NCI-H748 (cell line): ENCODE results near the gene C6orf136.

Experiments
- DNase-seq: peaks from one replicate; lab custom pipeline; 2025; ENCODE audit not compliant: unreplicated experiment; lab: John Stamatoyannopoulos, UW

C6orf136 gene

DNA sequence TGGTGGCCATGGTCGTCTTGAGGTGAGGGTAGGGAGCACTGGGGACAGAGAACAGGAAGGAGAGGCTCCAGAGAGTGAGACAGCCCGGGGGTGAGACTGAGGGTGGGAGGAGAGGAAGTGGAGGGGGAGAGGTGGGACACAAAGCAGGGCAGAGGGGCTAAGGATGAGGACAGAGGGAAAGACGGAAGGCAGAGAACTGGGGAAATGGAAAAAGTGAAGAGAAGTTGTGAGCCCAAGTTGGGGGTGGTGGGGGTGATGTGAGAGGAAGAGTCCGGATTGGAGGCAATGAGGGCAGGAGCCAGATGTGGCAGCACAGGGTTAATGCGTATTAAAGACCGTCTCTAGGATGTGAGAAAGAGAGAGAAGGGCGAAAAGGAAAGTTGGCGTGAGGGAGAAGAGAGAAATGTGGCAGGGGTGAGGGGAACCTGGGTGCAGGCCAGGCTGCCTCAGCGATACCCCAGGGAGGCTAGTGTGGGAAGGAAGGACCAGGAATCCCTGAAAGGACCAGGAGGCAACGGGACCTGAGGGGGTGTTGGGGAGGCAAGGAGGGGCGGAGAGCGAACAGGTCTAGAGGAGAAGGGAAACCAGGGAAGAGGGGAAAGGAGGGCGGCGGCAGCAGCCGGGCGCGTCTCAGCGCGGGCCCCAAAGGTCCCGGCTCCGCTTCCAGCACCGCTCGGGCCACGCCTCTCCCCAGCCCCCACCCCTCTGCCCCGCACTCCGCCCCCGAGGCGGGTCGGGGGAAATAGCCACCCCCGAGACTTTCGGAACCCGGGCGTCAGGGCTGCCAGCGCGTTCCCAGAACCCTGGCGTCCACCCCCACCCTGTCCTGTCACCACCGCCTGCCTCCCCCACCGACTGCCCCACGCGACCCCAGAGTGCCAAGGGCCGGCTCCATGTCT lies 39.3 kb downstream of the C6orf136 start, which contains the start of gene PPP1R18:
TSS of gene PPP1R18 (minus strand) at position 637 of the 899 bp plus-strand sequence. CDS start at position 10, 627 bp downstream.
- peak; percentile 80 for DNase-seq

DNA sequence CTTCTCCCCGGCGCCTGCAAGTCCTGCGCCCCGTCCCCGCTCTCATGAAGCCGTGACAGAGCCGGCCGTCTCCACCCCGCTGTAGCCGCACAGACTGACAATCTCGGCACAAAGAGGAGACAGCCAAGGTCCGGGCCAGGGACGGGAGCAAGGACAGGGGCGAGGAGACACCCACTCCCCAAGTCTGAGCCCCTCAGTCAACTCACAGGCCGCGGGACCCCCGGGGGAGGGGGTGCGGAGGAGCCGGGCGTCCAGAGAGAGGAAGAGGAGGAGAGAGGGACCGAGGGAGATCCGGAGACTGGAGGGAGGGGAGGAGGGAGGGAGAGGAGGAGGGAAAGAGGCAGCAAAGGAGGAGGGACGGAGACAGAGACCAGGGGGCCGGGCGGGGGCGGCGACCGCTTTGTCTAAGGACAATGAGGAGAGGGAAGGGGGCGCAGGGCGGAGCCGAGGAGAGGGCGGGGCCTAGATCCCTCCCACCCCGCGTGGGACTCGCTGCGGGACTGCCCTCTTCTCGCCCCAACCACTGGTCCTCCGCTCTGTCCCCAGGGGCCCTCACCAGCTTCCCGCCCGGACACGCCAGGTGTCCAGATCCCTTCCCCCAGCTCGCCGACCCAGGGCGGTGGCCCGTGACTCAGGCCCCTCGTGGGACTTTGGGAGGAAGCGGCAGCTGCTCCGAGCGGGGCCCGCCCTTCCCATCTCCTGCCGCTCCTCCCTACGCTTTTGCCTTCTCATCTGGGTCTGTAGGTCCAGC lies 40.1 kb downstream of the C6orf136 start:
- peak; percentile 92 for DNase-seq

DNA sequence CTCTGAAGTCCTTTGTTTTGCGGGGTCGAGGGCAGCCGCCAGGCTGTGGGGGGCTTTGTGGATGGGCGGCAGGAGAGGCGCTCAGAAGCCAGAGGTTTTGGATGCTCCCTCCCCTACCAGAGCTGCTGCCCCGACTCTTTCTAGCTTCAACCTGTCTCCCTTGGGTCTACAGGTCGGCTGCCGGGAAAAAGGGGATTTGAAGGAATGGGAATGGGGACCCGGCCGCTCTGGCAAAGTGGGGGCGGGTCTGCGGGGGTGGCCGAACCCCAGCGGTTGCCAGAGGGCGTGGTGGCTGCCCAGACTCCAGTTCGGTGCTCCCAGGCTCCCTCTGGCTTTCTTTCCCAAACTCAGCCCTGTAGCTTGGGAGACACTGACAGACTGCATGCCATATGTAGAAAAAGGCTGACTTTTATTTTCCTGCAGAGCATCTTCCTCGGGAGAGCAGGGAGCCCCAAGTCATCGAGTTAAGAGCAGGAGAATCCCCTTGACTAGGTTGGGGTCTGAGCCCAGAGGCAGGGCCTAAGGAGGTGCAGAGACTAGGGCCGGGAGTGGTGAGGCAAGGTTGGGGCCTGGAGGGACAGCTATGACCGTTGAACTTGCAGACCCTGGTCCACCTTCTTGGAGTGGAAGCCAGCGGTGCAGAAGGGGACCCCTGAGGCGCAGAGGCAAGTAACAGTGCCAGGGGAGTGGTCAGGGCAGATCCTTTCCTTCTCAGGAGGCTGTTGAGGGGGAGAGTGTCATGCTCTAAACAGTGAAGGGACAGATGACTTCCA lies 40.9 kb downstream of the C6orf136 start:
- DNase-seq, result peak; percentile 56

DNA sequence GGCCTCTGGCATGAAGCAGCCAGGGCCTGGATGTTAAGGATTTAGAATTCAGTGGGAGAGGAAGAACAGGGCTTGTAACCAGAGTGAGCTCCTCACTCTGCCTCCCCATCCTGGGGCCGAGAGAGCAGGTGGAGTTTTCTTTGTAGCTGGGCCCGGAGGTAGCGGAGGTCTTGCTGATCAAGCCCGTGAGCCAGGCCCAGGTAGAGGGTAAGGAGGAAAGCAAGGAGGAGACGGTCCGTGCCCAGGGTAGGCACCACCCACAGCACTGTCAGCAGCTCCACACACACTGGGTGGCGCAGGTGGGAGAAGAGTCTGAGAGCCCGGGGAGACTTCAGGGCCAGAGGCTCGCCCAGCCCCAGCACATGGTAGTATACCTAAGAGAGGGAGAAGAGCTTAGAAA lies 41.6 kb downstream of the C6orf136 start:
- DNase-seq, result no peak

DNA sequence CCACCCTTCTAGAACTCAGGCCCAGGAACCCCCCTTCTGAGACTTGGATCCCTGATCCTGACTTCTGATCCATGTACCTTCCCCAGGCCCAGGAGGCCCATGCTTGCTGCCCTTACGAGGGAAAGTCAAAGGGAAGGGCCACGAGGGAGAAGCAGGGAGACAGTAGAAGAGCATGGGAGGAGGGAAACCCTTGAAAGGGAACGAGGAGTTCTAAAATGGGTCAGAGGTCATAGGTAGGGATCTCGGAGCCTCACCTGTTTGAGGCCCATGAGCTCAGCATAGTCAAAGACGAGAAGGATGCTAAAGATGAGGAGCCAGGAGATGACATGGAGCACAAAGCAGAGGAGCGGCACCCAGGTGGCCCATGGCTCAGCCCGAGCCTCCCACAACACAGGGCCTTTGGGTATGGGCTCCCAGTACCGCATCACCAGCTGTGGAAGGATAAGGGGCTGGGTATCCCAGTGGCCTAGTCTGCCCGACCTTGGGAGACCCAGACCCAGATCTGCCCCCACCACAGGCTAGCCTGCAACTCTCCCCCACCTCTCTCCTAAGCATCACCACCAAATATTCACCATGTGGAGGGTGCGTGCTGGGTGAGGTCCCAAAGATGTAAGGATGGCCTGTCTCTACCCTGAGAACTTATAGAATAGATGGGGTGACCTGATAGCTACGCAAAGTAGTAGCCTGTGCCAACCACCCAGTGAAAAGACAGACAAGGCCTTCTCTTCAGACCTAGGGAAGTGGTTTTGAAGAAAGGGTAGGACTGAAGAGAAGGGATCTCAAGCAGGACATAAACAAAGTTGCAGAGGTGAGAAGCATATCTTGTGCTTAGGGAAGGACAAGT lies 42.3 kb downstream of the C6orf136 start:
- no peak for DNase-seq

DNA sequence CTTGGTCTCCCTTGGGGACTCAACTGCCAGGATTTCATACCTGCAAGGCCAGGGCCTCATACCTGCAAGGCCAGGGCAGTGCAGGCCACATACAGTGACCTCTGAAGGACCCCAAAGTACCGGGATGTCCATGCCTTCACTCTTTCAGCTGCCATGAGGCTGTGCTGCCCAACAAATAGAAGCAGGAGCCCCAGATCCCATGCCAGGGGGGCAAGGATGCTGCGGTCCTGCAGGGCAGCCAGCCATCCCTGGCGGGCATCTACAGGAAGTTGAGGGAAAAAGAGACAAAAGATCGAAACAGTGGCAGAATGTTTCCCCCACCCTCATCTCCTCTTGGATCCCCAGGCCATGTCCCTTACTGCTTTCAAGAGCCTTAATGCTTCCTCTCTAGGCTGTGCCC lies 43.1 kb downstream of the C6orf136 start:
- DNase-seq, result no peak

DNA sequence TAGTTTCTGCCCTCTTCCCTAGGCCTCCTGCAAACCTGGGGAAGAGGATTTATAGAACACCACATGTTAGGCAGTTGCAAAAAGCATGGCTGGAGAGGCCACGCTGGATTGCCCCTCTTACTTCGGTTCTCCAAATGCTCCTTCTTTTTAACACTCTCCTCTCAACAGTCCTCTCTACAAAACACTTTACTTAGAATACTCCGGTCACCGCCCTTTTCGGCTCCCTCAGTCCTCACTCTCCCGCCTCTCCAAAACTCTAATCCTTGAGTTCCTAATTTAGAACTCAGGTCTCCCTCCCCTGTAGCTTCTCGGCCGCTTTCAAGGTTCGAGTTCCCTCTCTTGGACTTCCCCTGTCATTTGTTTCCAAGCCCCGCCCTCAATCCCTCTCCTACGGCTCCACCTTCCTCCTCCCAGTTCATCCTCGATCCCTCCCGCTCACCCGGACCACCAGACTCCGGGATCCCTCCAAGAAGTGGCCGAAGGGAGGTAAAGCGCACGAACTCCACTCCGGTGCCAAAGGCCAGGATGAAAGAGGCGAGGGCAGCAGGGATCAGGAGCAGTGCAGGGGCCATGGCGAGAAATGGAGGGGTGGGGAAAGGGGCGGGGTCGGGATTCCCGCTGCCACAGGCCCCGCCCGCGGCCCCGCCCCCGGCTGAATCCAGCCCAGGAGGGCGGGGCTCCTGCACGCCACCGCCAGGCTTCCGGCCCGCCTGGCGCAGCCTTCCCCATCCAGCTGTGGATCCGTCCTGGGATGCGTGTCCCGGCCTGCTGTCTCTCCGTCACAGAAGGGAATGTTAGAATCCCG lies 43.7 kb downstream of the C6orf136 start, which contains the start of gene NRM:
TSS of gene NRM (minus strand) at position 582 of the 805 bp plus-strand sequence. CDS start at position 572, 10 bp downstream.
- peak; percentile 89 for DNase-seq

DNA sequence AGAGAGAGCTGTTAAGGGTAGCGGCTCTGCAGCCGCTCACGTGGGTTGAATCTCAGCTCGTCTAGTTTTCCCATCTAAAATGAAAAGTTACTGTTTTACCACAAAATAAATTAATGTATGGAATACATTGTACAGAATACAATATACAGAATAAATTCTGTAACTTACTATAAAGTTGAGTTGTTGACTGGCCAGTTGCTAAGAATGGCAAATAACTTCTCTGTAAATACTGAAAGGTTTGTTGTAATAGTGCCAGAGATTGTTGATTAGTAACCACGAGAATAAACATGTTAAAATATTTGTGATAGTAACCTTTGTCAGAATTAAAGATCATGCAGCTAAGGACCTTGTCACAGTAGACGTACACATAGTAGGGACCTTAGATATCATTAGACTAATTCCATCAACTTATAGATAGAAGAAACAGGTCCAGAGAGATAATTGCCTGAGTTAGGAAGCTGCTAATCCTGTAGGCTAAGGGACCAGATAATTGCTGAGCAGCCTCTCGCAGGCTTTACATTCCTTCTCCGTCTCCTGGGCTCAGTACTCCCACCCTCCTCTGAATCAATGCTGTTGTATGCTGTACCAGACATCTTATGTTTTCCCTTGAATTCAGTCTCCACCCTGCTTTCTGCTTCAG lies 44.4 kb downstream of the C6orf136 start:
- DNase-seq, result peak; percentile 18

DNA sequence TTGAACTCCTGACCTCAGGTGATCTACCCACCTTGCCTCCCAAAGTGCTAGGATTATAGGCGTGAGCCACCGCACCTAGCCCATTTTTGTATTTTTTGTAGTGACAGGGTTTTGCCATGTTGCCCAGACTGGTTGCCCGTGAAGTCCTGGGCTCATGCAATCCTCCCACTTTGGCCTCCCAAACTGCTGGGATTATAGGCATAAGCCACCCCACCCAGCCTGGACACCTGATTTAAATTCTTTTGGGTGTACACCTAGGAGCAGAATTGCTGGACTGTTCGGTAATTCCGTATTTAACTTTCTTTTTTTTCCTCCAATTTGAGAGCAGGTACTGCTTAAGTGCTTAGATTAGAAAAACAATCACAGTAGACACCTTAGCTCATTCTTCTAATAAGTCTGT lies 49.5 kb downstream of the C6orf136 start:
- DNase-seq, result no peak

DNA sequence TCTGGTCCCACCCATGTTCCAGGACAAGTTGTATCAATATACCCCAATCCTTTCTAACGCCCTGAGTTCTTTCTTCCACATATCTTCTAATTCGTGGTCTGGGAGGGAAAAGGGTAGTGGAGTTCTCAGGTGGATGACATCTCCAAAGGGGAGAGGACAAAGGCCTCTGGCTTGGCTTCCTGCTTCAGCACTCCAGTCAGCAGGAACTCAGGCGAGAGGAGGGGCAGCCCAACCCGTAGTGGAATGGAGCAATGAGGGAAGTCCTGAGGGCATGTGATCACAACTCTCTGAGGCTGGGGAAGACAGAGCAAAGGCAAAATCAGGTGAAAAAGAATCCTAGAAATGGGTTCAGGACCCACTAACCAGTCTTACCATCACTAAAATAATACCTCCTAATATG lies 53.4 kb downstream of the C6orf136 start:
- no peak for DNase-seq
